K562 treated with DMSO at 1 percent for 24 hours (cell line): ENCODE results near the gene MMRN2. TPM values are rescaled to one million over a fixed set of nuclear protein-coding genes. Genes with fewer than 3 reads are reported as not detected.

Source experiments
- total RNA-seq: library from RNA; unstranded; fragments of 300-600 nt; gene quantifications from 2 replicates; pipeline ENCODE4 v1.2.3, GENCODE V29; 2022; ENCODE audit warnings: low read depth; ENCODE audit not compliant: insufficient read depth

Gene MMRN2, protein sequence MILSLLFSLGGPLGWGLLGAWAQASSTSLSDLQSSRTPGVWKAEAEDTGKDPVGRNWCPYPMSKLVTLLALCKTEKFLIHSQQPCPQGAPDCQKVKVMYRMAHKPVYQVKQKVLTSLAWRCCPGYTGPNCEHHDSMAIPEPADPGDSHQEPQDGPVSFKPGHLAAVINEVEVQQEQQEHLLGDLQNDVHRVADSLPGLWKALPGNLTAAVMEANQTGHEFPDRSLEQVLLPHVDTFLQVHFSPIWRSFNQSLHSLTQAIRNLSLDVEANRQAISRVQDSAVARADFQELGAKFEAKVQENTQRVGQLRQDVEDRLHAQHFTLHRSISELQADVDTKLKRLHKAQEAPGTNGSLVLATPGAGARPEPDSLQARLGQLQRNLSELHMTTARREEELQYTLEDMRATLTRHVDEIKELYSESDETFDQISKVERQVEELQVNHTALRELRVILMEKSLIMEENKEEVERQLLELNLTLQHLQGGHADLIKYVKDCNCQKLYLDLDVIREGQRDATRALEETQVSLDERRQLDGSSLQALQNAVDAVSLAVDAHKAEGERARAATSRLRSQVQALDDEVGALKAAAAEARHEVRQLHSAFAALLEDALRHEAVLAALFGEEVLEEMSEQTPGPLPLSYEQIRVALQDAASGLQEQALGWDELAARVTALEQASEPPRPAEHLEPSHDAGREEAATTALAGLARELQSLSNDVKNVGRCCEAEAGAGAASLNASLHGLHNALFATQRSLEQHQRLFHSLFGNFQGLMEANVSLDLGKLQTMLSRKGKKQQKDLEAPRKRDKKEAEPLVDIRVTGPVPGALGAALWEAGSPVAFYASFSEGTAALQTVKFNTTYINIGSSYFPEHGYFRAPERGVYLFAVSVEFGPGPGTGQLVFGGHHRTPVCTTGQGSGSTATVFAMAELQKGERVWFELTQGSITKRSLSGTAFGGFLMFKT
- 1.1 and 1.3 TPM in 2 replicates for total RNA-seq

DNA sequence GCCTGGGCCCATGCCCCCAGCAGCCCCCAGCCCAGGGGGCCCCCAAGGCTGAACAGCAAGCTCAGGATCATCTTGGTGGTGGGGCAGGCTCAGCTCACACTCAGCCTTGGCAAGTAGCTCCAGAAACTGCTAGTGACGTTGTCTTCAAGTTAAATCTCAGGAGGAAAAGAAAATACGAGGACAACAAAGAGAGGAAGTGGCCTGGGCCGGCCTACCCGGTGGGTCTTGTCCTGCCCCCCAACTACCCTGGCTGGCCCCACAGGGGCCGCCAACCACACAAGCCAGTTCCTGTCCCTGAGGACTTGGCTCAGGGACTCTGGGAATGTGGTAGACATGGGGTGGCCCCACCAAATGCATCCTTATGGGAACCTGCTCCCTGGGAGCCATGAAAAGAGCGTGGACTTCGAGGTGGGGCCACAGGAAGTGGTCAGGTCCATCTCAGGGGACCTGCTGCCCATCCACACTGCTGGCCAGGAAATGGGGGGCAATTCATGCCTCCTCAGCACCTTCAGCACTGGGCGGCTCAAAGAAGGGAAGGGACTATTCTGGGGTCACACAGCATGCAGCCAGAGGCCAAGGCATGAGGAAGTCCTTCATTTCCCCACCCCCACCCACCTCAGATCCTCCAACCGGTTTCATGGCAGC is at the start of gene MMRN2:
Gene MMRN2, minus strand, starts transcription at position 145 of the 645 bp plus-strand sequence. Its CDS starts 74 bp downstream, at position 71.

DNA sequence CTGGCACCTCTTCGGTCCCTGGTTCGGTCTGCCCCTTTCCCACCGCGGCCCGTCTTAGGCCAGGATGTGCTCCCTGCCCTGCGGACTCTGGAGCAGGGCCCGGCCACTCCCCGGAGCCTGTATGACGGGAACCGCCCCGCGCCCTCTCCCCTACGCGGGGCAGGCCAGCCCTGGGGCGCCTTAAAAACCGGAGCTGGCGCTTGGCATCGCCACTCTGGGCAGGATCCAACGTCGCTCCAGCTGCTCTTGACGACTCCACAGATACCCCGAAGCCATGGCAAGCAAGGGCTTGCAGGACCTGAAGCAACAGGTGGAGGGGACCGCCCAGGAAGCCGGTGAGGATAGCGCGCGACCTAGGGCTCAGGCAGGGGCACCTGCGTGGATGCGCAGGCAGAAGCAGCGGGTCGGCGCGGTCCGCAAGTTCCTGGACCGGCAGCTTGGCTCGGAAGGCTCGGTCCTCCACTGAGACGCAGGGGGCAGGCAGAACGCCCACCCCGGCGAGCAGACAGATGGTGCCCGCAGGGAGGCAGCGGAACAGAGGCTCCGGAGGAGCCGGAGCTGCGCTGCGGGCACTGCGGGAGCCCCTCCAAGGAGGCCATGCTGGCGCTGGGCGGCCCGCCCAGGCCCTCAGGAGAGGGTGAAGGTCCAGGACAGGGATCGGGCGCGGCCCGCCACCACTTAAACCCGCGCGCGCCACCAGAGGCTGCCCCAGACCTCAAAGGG is 11.0 kb upstream of the MMRN2 start, which contains the start of gene ADIRF:
Gene ADIRF, plus strand, starts transcription at position 212 of the 723 bp plus-strand sequence. Its CDS starts 63 bp downstream, at position 275.

DNA sequence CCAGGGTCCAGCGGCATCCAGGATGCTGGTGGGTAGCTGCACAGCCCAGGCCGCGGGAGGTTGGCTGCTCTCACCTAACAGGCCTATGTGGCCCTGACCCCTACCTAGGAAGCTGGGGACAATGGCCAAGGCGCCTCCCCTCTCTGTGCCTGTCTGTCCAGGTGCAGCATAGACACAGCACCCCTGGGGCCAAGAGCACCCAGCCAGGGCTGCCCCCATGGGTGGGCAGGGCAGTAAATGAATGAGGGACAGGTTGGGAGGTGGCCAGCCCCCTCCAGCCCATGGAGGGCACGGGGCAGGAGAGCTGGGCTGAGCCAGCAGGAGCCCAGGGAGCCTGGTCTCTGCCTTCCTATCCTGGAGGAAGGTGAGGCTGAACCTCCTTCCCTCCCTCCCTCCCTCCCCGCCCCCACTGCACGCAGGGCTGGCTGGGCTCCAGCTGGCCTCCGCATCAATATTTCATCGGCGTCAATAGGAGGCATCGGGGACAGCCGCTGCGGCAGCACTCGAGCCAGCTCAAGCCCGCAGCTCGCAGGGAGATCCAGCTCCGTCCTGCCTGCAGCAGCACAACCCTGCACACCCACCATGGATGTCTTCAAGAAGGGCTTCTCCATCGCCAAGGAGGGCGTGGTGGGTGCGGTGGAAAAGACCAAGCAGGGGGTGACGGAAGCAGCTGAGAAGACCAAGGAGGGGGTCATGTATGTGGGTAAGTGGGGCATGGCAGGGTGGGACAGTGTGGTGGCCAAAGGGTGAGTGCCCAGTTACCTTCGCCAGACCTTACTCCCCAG is 893 bp upstream of the MMRN2 start, which contains the start of gene SNCG:
Gene SNCG, plus strand, starts transcription at position 484 of the 785 bp plus-strand sequence. Its CDS starts 99 bp downstream, at position 583.

Other genes with a start within 250 kb of the MMRN2 start
- 10.6 and 12.8 TPM in 2 replicates for gene BMPR1A, start 201.0 kb downstream of the MMRN2 start, total RNA-seq
- gene SNCG, start 984 bp upstream of the MMRN2 start, total RNA-seq, result 47.7 and 60.7 TPM in 2 replicates
- gene ADIRF, start 10.9 kb upstream of the MMRN2 start, total RNA-seq, result not detected in 2 replicates
- not detected in 2 replicates for gene FAM25A, start 62.7 kb upstream of the MMRN2 start, total RNA-seq
- gene GLUD1, start 137.2 kb upstream of the MMRN2 start, total RNA-seq, result 60.5 and 66.2 TPM in 2 replicates
- 7.8 and 10.4 TPM in 2 replicates for gene SHLD2, start 137.6 kb upstream of the MMRN2 start, total RNA-seq